NCI-H748 (cell line): Measurements from ENCODE around the gene CACNA1A.
"Not testable (repeated sequence)": the region's sequence is repeated elsewhere in the genome, so short reads cannot be mapped to it uniquely, and the experiment has no call there.

Source experiments
- DNase-seq: peaks from one replicate; lab custom pipeline; 2025; ENCODE audit not compliant: unreplicated experiment; lab: John Stamatoyannopoulos, UW

CACNA1A gene

DNA sequence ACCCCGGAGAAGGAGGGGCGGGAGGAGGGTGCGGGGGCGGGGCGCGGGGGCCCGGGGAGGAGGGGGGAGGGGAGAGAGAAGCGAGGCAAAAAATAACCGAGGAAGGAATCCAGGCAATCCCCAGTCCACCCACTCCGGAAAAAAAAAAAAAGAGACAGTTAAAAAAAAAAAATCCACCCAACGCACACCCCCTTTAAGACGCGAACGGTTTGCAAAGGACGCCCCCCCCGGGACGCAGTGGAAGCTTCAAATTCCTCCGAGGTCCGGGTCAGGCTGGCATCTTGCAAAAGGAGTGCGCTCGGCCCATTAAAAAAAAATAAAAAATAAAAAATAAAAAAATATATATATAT lies at the start of gene CACNA1A:
Gene CACNA1A, minus strand, starts transcription at position 9 of the 350 bp plus-strand sequence. CDS start 255 bp downstream, outside the sequence.
- no peak for DNase-seq

DNA sequence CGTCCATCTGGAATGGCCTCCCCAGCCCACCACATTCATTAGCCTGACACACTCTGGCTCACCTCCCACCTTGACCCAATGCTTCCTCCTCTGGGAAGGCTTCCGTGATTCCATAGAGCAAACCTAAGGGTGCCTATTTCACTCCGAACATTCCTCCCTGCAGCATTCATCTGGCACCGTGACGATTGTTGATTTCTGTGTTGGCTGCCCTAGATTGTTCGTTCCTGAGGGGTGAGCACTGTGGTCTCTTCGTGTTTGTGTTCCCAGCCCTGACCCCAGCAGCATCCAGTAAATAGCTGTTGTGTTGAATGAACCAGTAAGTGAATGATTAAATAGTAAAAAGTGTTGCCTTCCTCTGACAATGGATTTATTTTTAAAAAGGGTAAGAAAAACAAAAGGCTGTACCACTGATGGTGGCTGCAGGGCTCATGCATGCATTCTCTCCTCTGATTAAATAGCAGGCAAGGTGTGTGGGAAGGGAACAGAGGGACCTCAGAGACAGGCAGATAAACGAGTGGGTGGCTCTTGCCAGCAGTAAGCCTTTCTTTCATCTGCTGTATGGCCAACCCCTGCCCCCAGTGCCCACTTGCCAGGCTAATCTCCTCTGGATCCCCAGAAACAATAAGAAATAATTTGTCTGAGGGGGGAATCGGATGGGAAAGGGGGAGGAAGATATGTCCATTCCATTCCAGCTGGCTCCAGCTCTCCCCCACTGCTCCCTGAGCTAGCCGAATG lies 48.4 kb upstream of the CACNA1A start:
- DNase-seq = no peak

- DNase-seq = no peak
These were observed 47.7 kb upstream of the CACNA1A start for GRCh38 chr19:13553880-13554400.

- no peak for DNase-seq
These were observed 41.9 kb upstream of the CACNA1A start for GRCh38 chr19:13548131-13548530.

DNA sequence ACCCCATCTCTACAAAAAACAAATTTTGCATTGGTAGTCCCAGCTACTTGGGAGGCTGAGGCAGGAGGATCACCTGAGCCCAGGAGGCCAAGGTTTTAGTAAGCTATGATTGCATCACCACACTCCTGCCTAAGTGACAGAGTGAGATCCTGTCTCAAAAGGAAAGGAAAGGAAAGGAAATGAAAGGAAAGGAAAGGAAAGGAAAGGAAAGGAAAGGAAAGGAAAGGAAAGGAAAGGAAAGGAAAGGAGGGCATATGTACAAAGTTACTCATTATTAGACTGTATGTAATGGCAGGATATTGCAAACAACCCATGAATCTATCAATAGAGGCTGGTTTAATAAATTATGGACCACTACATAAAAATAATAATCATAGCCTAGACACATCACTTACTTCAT lies 40.8 kb upstream of the CACNA1A start:
- no peak for DNase-seq

- no peak for DNase-seq
These were observed 38.1 kb upstream of the CACNA1A start for GRCh38 chr19:13544423-13544822.

GRCh38 chr19:13541554-13541953 lies 35.3 kb upstream of the CACNA1A start:
- no peak for DNase-seq

GRCh38 chr19:13539332-13539731 lies 33.1 kb upstream of the CACNA1A start:
- no peak for DNase-seq

DNA sequence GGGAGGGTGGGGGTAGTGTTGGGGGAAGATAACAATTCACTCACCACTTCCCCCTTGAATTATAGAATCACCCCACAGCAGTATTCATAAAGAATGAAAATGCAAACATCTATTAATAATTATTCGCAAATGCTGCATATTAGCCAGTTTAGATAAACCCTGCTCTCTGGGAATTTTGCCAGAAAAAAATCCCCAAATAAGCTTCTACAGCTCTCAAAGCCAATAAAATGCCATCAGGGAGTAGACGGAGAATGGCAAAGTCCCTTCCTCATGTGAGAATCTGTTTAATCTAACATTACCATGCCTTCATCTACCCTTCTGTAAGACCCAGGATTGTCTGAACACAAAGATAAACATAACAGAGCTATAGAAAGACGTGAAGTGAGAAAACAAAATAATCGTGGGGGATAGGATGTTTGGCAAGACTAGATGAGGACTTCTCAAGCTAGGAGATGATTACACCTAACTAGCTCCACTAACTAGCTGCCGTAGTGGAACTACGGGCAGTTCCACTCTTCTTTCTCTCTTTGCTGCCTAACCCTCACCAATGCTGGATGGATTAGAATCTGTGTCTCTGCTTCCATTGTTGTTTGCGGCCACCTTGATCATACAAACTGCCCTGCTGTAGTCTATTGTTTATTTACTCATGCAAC lies 32.4 kb upstream of the CACNA1A start:
- no peak for DNase-seq

- peak; percentile 63 for DNase-seq
These were observed 31.2 kb upstream of the CACNA1A start for GRCh38 chr19:13537454-13537853.

- no peak for DNase-seq
These were observed 24.4 kb upstream of the CACNA1A start for GRCh38 chr19:13530720-13531119.

- DNase-seq = not testable (repeated sequence)
These were observed 23.4 kb upstream of the CACNA1A start for GRCh38 chr19:13529721-13530120.

GRCh38 chr19:13526552-13526951 lies 20.3 kb upstream of the CACNA1A start:
- DNase-seq = peak; percentile 7

- DNase-seq = no peak
These were observed 14.8 kb upstream of the CACNA1A start for GRCh38 chr19:13521066-13521465.

DNA sequence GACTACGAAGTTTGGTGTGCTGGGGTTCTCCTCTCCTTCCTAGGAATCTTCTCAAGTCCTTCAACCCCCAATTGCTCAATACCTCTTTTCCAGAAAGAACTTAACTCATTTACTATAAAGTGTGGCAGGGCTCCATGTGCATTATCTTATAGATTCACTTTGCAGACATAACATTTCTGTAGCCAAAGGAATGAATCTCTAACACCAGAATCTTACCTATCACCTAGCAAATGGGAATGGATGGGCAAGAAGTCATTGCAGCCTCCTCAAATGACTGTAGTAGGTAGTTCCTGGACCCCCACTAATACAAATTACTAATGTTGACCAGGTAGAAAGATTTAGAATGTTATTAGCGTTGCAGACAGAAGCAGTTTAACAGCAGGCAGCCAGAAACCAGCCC lies 5.7 kb upstream of the CACNA1A start:
- no peak for DNase-seq

DNA sequence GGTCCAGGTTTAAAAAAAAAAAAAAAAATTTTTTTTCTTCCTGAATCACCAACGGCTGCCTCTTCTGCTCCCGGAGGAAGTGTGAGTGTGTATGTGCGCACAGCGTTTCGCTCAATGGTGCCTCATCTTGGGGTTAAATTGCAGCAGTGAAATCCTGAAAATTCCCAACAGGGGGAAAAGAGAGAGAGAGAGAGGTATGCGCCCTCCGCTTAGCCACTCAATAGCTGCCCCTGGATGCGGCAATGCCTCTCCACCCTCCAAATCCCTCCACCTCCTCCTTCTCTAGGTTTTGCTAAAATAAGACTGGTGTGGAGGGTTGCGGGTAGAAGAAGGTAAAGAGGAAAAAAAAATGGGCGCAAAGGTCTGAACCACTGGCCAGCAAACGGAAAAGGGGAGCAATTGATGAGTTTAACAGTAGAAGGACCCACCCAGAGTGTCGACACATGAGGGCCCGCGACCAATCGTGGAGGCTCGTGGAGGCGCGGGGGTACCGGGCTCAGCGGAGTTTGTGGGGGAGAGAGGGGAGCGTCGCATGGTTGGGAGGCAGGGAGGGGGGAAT lies 853 bp upstream of the CACNA1A start:
- DNase-seq = no peak

GRCh38 chr19:13505761-13506470 lies 363 bp downstream of the CACNA1A start:
- DNase-seq = no peak

DNA sequence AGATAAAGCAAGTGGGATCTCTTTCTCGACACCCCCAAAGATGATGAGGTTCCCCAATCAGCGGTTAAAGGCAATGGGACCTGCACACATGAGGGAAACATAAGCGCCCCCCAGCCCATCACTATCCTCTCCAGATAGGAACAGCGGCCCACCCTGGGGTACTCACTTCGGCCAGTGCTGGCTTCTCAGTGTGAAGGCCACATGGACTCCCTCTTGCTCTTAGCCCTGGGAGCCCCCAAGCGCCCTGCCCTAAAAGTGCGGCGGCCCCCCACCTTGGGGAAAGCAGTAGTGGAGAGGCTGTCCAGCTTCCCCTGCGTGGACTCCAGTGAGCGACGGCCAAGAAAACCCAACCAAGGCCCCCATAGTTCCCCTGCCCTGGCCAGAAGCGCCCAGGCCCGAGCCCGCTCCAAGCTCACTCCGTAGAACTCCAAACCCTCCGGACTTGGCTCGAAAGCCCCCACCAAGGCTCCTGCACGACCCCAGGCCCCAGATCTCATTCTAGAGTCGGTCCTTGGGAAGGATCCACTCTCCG lies 1.0 kb downstream of the CACNA1A start:
- DNase-seq = no peak

GRCh38 chr19:13503570-13504235 lies 2.6 kb downstream of the CACNA1A start:
- no peak for DNase-seq

- DNase-seq = no peak
These were observed 4.0 kb downstream of the CACNA1A start for GRCh38 chr19:13502231-13502630.

- no peak for DNase-seq
These were observed 6.6 kb downstream of the CACNA1A start for GRCh38 chr19:13499692-13500091.
